Liver (tissue), 9 donors: ENCODE data around the gene COL6A3. TPM values are rescaled to one million over a fixed set of nuclear protein-coding genes. Genes with fewer than 3 reads are reported as not detected.
A peak's percentile ranks its signal among the peaks of the same experiment; 100 is the strongest.

ENCODE experiments used
- DNase-seq: peaks from one replicate; pipeline ENCODE4 v3.0.0-alpha.2; 2017; ENCODE audit warnings: low spot score
- H3K27ac ChIP-seq, 2 donors: one replicate each; pipeline ENCODE4 v1.7.0; 2013; ENCODE audit warnings: inconsistent platforms in 2 of 2, low read length in 2 of 2, control low read depth in 1 of 2, low read depth in 1 of 2, mild to moderate bottlenecking in 1 of 2
- H3K27me3 ChIP-seq, 4 donors: one replicate each; pipeline versions ENCODE4 v1.6.1 to v1.7.0; 2013; ENCODE audit warnings: low read length in 3 of 4, inconsistent platforms in 1 of 4, mild to moderate bottlenecking in 1 of 4, moderate library complexity in 1 of 4; ENCODE audit not compliant: control insufficient read depth in 4 of 4, insufficient read depth in 4 of 4
- H3K36me3 ChIP-seq, 4 donors: one replicate each; pipeline versions ENCODE4 v1.6.1 to v1.7.0; 2013; ENCODE audit warnings: low read length in 3 of 4, mild to moderate bottlenecking in 3 of 4, low read depth in 1 of 4, moderate library complexity in 1 of 4; ENCODE audit not compliant: control insufficient read depth in 4 of 4, insufficient read depth in 3 of 4
- H3K4me1 ChIP-seq, 4 donors: one replicate each; pipeline versions ENCODE4 v1.6.1 to v1.7.0; 2013; ENCODE audit warnings: low read length in 3 of 4, mild to moderate bottlenecking in 3 of 4, moderate library complexity in 1 of 4; ENCODE audit not compliant: control insufficient read depth in 4 of 4, insufficient read depth in 4 of 4
- H3K4me3 ChIP-seq, 3 donors: one replicate each; pipeline versions ENCODE4 v1.6.1 to v1.7.0; 2013; ENCODE audit warnings: low read length in 3 of 3, control low read depth in 1 of 3, low read depth in 1 of 3, mild to moderate bottlenecking in 1 of 3
- H3K9ac ChIP-seq, 2 donors: one replicate each; pipeline ENCODE4 v1.7.0; 2013; ENCODE audit warnings: low read length in 2 of 2, mild to moderate bottlenecking in 2 of 2, moderate library complexity in 2 of 2, control low read depth in 1 of 2, low read depth in 1 of 2
- H3K9me3 ChIP-seq, 4 donors: one replicate each; pipeline versions ENCODE4 v1.6.1 to v1.7.0; 2013; ENCODE audit warnings: low read length in 3 of 4; ENCODE audit not compliant: control insufficient read depth in 4 of 4
- ATF3 ChIP-seq: IDR thresholded peaks from 2 replicates; pipeline ENCODE4 v1.6.1; 2016; ENCODE audit warnings: antibody characterized with exemption
- CTCF ChIP-seq: fragments of 150-350 bp; IDR thresholded peaks from 2 replicates; pipeline ENCODE4 v1.5.1; 2017; ENCODE audit warnings: improper control_type of control experiment, low read depth, low read length; ENCODE audit not compliant: missing input control
- EGR1 ChIP-seq, 2 donors: IDR thresholded peaks; 2 replicates each; pipeline ENCODE4 v1.6.1; 2016 to 2018; ENCODE audit warnings: antibody characterized with exemption in 2 of 2, low read depth in 2 of 2
- FOXA1 ChIP-seq: IDR thresholded peaks from 2 replicates; pipeline ENCODE4 v1.6.1; 2016; ENCODE audit warnings: antibody characterized with exemption
- FOXA2 ChIP-seq: IDR thresholded peaks from 2 replicates; pipeline ENCODE4 v1.6.1; 2016; ENCODE audit warnings: antibody characterized with exemption
- GABPA ChIP-seq, 2 donors: IDR thresholded peaks in 1 of 2; conservative IDR thresholded peaks in 1 of 2; 2 replicates each; pipeline ENCODE4 v1.6.1; 2016; ENCODE audit warnings: antibody characterized with exemption in 2 of 2, mild to moderate bottlenecking in 1 of 2, moderate library complexity in 1 of 2
- HNF4A ChIP-seq, 2 donors: conservative IDR thresholded peaks; 2 replicates each; pipeline ENCODE4 v1.6.1; 2016; ENCODE audit warnings: antibody characterized with exemption in 2 of 2, mild to moderate bottlenecking in 2 of 2
- HNF4G ChIP-seq: IDR thresholded peaks from 2 replicates; pipeline ENCODE4 v1.6.1; 2016; ENCODE audit warnings: antibody characterized with exemption
- JUND ChIP-seq, 2 donors: IDR thresholded peaks; 2 replicates each; pipeline ENCODE4 v1.6.1; 2016; ENCODE audit warnings: antibody characterized with exemption in 2 of 2
- MAX ChIP-seq: IDR thresholded peaks from 2 replicates; pipeline ENCODE4 v1.6.1; 2016; ENCODE audit warnings: antibody characterized with exemption
- NR2F2 ChIP-seq: IDR thresholded peaks from 2 replicates; pipeline ENCODE4 v1.6.1; 2016; ENCODE audit warnings: antibody characterized with exemption
- RAD21 ChIP-seq, 2 donors: IDR thresholded peaks; 2 replicates each; pipeline ENCODE4 v1.6.1; 2016; ENCODE audit warnings: antibody characterized with exemption in 2 of 2, mild to moderate bottlenecking in 2 of 2
- REST ChIP-seq: IDR thresholded peaks from 2 replicates; pipeline ENCODE4 v1.6.1; 2016; ENCODE audit warnings: antibody characterized with exemption, mild to moderate bottlenecking
- RXRA ChIP-seq, 2 donors: IDR thresholded peaks; 2 replicates each; pipeline ENCODE4 v1.6.1; 2017 to 2018; ENCODE audit warnings: antibody characterized with exemption in 2 of 2, mild to moderate bottlenecking in 1 of 2
- SP1 ChIP-seq: IDR thresholded peaks from 2 replicates; pipeline ENCODE4 v1.6.1; 2018; ENCODE audit warnings: antibody characterized with exemption, mild to moderate bottlenecking
- TAF1 ChIP-seq: conservative IDR thresholded peaks from 2 replicates; pipeline ENCODE4 v1.6.1; 2016; ENCODE audit warnings: antibody characterized with exemption, mild to moderate bottlenecking
- YY1 ChIP-seq: IDR thresholded peaks from 2 replicates; pipeline ENCODE4 v1.6.1; 2016; ENCODE audit warnings: antibody characterized with exemption, mild to moderate bottlenecking
- ZBTB33 ChIP-seq: IDR thresholded peaks from 2 replicates; pipeline ENCODE4 v1.6.1; 2016; ENCODE audit warnings: antibody characterized with exemption
- WGBS: extraction: QIAGEN DNeasy Blood & Tissue Kit; methylation state at CpG from one replicate; pipeline ENCODE4 v1.1.7; 2013; 5-methylcytosine and 5-hydroxymethylcytosine counted together
- polyA plus RNA-seq, 2 donors: library from polyadenylated mRNA; stranded (reverse) in 1 of 2; unstranded in 1 of 2; fragments of 200-250 nt in 1 of 2; fragments of >200 nt in 1 of 2; fragmentation: Nextera tagmentation in 1 of 2; extraction: Ambion mirVana in 1 of 2; gene quantifications; one replicate each; pipeline versions ENCODE4 v1.2.1 to v1.2.3, GENCODE V29; 2013 to 2015
- total RNA-seq, 2 donors: library from RNA; depleted of rRNA; stranded (reverse); fragments of >200 nt; gene quantifications; one replicate each; pipeline ENCODE4 v1.2.3, GENCODE V29; 2014
- donor health status: healthy.
- donor health status: healthy.
- donor health status: healthy.
- donor health status: healthy.
- donor health status: healthy.

COL6A3 gene
- total and polyA plus RNA-seq, 4 donors, result 1.7 to 28.7 (median 17.5) TPM

- DNase-seq, result no peak
- 67% methylated on average over 3 of the region's 3 CpGs for WGBS
These were observed 99.3 kb downstream of the COL6A3 start for GRCh38 chr2:237314681-237315080.

More at GRCh38 chr2:237314681-237315080, 99.3 kb downstream of the COL6A3 start:
- Histone ChIP-seq H3K27ac (peak overlapping the region; percentile 48 to 56), H3K36me3 (no peaks in the 10 kb centered on the region), H3K9me3 (no peaks in the 10 kb centered on the region), H3K4me1 (no peaks in the 10 kb centered on the region), H3K9ac (no peak overlapping the region), H3K4me3 (no peak overlapping the region), H3K27me3 (no peaks in the 10 kb centered on the region)
- no peak for TF ChIP-seq JUND (IDR thresholded peaks at IDR 0.05)
- TF ChIP-seq TAF1, result no peak
- TF ChIP-seq RAD21 (IDR thresholded peaks at IDR 0.05), result no peak
- no peak for TF ChIP-seq EGR1 (IDR thresholded peaks at IDR 0.05; ENCODE audit: low read depth in 2 of 2)
- no peak for TF ChIP-seq NR2F2
- no peak for TF ChIP-seq YY1
- TF ChIP-seq MAX, result no peak
- TF ChIP-seq FOXA2, result no peak
- TF ChIP-seq GABPA (IDR thresholded peaks at IDR 0.05 in 1 of 2, conservative IDR thresholded peaks at IDR 0.05 in 1 of 2), result no peak
- no peak for TF ChIP-seq SP1
- TF ChIP-seq CTCF, result no peak
- no peak for TF ChIP-seq RXRA (IDR thresholded peaks at IDR 0.05)
- TF ChIP-seq REST, result no peak
- no peak for TF ChIP-seq HNF4G
- TF ChIP-seq FOXA1, result no peak
- TF ChIP-seq ZBTB33, result no peak
- TF ChIP-seq HNF4A (conservative IDR thresholded peaks at IDR 0.05), result no peak
- TF ChIP-seq ATF3, result no peak
